H1 (cell line): ENCODE measurements around the gene E2F3. TPM values are rescaled to one million over a fixed set of nuclear protein-coding genes. Genes with fewer than 3 reads are reported as not detected.

Experiments used
- ASH2L ChIP-seq: fragments of 200-600, 300-600 bp; sonication (generic); IDR thresholded peaks from one replicate; pipeline ENCODE4 v1.7.1; 2017; ENCODE audit warnings: low read length
- BACH1 ChIP-seq: IDR thresholded peaks from 2 replicates; pipeline ENCODE4 v1.6.1; 2012; ENCODE audit warnings: low read length, improper control_type of control experiment
- CHD1 ChIP-seq: IDR thresholded peaks from 2 replicates; pipeline ENCODE4 v1.6.1; 2012; ENCODE audit warnings: low read depth, low read length, improper control_type of control experiment
- CHD2 ChIP-seq: IDR thresholded peaks from 2 replicates; pipeline ENCODE4 v1.6.1; 2012; ENCODE audit warnings: low read length, improper control_type of control experiment
- CREB1 ChIP-seq: IDR thresholded peaks from 2 replicates; pipeline ENCODE4 v1.6.1; 2012; ENCODE audit warnings: inconsistent platforms
- GTF2F1 ChIP-seq: IDR thresholded peaks from 2 replicates; pipeline ENCODE4 v1.6.1; 2012; ENCODE audit warnings: low read depth, low read length, improper control_type of control experiment, borderline replicate concordance
- HDAC6 ChIP-seq: IDR thresholded peaks from one replicate; pipeline ENCODE4 v1.7.1; 2012; ENCODE audit warnings: low read depth, mild to moderate bottlenecking, inconsistent platforms, low read length, moderate library complexity
- KDM1A ChIP-seq: fragments of 200-600, 300-600 bp; sonication (generic); IDR thresholded peaks from 2 replicates; pipeline ENCODE4 v1.7.1; 2016; ENCODE audit warnings: mild to moderate bottlenecking, low read length, borderline replicate concordance
- KDM5A ChIP-seq: fragments of 200-600 bp; IDR thresholded peaks from 2 replicates; pipeline ENCODE4 v1.7.1; 2012; ENCODE audit warnings: mild to moderate bottlenecking, low read length, inconsistent platforms, mixed read lengths
- NANOG ChIP-seq: IDR thresholded peaks from 2 replicates; pipeline ENCODE4 v1.6.1; 2011; ENCODE audit warnings: low read length, low read depth, mild to moderate bottlenecking, inconsistent platforms; ENCODE audit not compliant: insufficient read depth, poor library complexity, severe bottlenecking
- PHF8 ChIP-seq: fragments of 200-600 bp; sonication (generic); conservative IDR thresholded peaks from 2 replicates; pipeline ENCODE4 v1.7.1; 2012; ENCODE audit warnings: low read depth, mild to moderate bottlenecking, inconsistent platforms, low read length, moderate library complexity
- RAD21 ChIP-seq, 2 experiments: IDR thresholded peaks in 1 of 2; conservative IDR thresholded peaks in 1 of 2; 2 replicates each; pipeline ENCODE4 v1.6.1; 2011; ENCODE audit warnings: low read depth in 2 of 2, low read length in 2 of 2, improper control_type of control experiment in 1 of 2, inconsistent platforms in 1 of 2, mild to moderate bottlenecking in 1 of 2, moderate library complexity in 1 of 2
- RBBP5 ChIP-seq: IDR thresholded peaks from 2 replicates; pipeline ENCODE4 v1.7.1; 2012; ENCODE audit warnings: low read depth, mild to moderate bottlenecking, inconsistent platforms, low read length, moderate library complexity, borderline replicate concordance
- SP1 ChIP-seq: IDR thresholded peaks from 2 replicates; pipeline ENCODE4 v1.6.1; 2011; ENCODE audit warnings: low read depth, low read length
- SP2 ChIP-seq: IDR thresholded peaks from 2 replicates; pipeline ENCODE4 v1.6.1; 2012; ENCODE audit warnings: mild to moderate bottlenecking, low read length, inconsistent platforms
- SP4 ChIP-seq: IDR thresholded peaks from 2 replicates; pipeline ENCODE4 v1.6.1; 2012; ENCODE audit warnings: low read length, inconsistent platforms
- SUZ12 ChIP-seq: fragments of 200-600 bp; sonication (generic); IDR thresholded peaks from 2 replicates; pipeline ENCODE4 v1.6.1; 2012; ENCODE audit warnings: mild to moderate bottlenecking, inconsistent platforms, low read length, moderate library complexity, mixed read lengths
- USF2 ChIP-seq: IDR thresholded peaks from 2 replicates; pipeline ENCODE4 v1.6.1; 2011; ENCODE audit warnings: low read length, improper control_type of control experiment
- polyA plus RNA-seq, 7 experiments: library from polyadenylated mRNA; depleted of rRNA in 3 of 7; stranded (reverse) in 5 of 7; unstranded in 2 of 7; fragments of >200 nt in 5 of 7; fragments of 200-250 nt in 2 of 7; gene quantifications; 1 replicate in 5 of 7; 2 replicates in 1 of 7; 4 replicates in 1 of 7; pipeline versions ENCODE4 v1.2.1 to v1.2.3, GENCODE V29; 2011 to 2013; ENCODE audit warnings: missing spikeins in 2 of 7, mixed read lengths in 2 of 7
- total RNA-seq: library from RNA; stranded (reverse); fragmentation: NEBNext Ultra II Directional; extraction: Animal tissue kit (Norgen Biotek cat#: 25700); gene quantifications from 2 replicates; pipeline ENCODE4 v1.2.1, GENCODE V29; 2021
- TF ChIP-seq, protein P1 (sequence below), 3 experiments: IDR thresholded peaks; 1 replicate in 2 of 3; 2 replicates in 1 of 3; pipeline versions ENCODE4 v1.5.1 to v1.6.1; 2011; ENCODE audit warnings: low read length in 3 of 3, mild to moderate bottlenecking in 3 of 3, inconsistent platforms in 2 of 3, low read depth in 1 of 3, moderate library complexity in 1 of 3; ENCODE audit not compliant: insufficient read depth in 1 of 3; ENCODE audit errors: control extremely low read depth in 1 of 3
- TF ChIP-seq, protein P2 (sequence below): IDR thresholded peaks from 2 replicates; pipeline ENCODE4 v1.6.1; 2011; ENCODE audit warnings: low read depth, mild to moderate bottlenecking, low read length; ENCODE audit not compliant: insufficient read depth

The E2F3 gene
- total and polyA plus RNA-seq, 2 of the 8 experiments (the other 6 are each of a cell fraction or from before 2014, with no cell fraction given) = 14.9 to 42.2 TPM

- TF ChIP-seq, protein P1, sequence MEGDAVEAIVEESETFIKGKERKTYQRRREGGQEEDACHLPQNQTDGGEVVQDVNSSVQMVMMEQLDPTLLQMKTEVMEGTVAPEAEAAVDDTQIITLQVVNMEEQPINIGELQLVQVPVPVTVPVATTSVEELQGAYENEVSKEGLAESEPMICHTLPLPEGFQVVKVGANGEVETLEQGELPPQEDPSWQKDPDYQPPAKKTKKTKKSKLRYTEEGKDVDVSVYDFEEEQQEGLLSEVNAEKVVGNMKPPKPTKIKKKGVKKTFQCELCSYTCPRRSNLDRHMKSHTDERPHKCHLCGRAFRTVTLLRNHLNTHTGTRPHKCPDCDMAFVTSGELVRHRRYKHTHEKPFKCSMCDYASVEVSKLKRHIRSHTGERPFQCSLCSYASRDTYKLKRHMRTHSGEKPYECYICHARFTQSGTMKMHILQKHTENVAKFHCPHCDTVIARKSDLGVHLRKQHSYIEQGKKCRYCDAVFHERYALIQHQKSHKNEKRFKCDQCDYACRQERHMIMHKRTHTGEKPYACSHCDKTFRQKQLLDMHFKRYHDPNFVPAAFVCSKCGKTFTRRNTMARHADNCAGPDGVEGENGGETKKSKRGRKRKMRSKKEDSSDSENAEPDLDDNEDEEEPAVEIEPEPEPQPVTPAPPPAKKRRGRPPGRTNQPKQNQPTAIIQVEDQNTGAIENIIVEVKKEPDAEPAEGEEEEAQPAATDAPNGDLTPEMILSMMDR (IDR thresholded peaks at IDR 0.05; ENCODE audit: control extremely low read depth in 1 of 3, insufficient read depth in 1 of 3, low read depth in 1 of 3, low read length in 3 of 3) = no peak
- TF ChIP-seq PHF8 (peak; percentile 80), SP2 (no peak), ASH2L (peak; percentile 85), RAD21 (IDR thresholded peaks at IDR 0.05 in 1 of 2, conservative IDR thresholded peaks at IDR 0.05 in 1 of 2; ENCODE audit: low read depth in 2 of 2, low read length in 2 of 2) (no peak), KDM5A (peak; percentile 94), HDAC6 (no peak), CREB1 (peak; percentile 73), GTF2F1 (no peak), NANOG (no peak), BACH1 (no peak), RBBP5 (peak; percentile 69), SP4 (peak; percentile 76; the same call in 1 of the 2 replicates), SP1 (peak; percentile 40; the same call in 1 of the 2 replicates), SUZ12 (no peak), CHD2 (no peak), USF2 (no peak), KDM1A (no peak), CHD1 (no peak)
- TF ChIP-seq, protein P2, sequence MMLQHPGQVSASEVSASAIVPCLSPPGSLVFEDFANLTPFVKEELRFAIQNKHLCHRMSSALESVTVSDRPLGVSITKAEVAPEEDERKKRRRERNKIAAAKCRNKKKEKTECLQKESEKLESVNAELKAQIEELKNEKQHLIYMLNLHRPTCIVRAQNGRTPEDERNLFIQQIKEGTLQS = no peak
Measured at GRCh38 chr6:20534295-20535262, 132.9 kb downstream of the E2F3 start, which contains the start of gene CDKAL1 (continued).
